GM18873 (cell line): ENCODE results near the gene BLCAP.
"Not testable (repeated sequence)": the region's sequence is repeated elsewhere in the genome, so short reads cannot be mapped to it uniquely, and the experiment has no call there.

Experiments used
- ATAC-seq: cut with Tn5 transposase; IDR thresholded peaks from one replicate; pipeline ENCODE4 v1.9.1; 2021; ENCODE audit warnings: mild to moderate bottlenecking, moderate library complexity, moderate number of reproducible peaks; ENCODE audit not compliant: unreplicated experiment, low FRiP score

BLCAP gene

DNA sequence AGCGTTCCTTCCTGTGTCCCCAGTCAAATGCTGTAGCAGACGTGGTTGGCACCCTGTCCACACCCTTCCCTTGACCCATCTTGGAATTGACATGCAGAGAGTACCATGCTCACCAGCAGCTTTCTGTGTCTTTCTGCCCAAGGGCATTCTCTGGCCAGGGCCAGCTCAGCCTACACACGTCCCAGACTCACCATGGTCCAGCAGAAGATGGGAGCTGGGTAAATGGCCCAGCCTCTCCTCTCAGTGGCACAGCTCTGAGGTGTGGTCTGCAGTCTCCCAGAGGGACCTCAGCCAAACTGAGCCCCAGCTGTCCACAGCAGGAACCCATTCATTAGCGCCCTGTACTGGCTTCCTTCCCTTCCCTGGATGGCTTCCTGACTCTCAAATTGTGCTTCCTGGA, 31.1 kb upstream of the BLCAP start:
- no peak for ATAC-seq

DNA sequence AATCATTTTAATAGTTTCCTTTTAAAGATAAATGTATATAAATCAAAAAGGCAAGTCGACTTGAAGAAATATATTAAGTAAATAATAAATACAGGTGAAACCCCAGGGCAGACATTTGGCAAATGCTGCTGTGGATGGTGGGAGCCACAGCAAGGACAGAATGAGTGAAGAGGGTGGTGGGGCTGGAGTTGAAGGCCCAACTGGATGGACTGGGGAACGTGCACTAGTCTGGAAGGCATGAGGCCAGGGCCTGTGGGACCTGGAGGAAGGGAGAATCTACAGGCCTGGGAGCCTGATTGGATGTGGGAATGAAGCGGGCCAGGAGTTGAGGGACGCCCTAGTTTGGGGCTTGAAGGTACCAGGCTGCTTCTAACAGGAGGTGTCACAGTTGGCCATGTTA, 30.6 kb upstream of the BLCAP start:
- ATAC-seq, result no peak

DNA sequence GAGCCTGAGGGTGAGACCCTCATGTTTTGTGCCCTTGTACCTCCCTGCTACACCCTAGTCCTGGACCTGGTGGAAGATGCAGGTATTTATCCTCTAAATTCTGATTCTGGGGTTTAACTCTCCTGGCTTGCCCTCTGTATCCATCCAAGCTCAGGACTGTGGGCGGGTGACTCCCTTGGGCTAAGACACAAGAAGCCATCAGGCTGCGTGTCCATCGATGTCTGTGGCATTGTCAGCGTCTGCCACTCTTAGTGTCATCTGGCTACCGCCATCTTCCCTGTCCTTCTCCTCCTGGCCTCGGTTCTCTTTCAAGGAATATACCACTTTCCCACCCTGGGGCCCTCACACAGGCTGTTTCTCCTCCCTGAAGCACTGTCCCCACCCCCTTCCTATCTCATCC, 28.9 kb upstream of the BLCAP start:
- no peak for ATAC-seq

DNA sequence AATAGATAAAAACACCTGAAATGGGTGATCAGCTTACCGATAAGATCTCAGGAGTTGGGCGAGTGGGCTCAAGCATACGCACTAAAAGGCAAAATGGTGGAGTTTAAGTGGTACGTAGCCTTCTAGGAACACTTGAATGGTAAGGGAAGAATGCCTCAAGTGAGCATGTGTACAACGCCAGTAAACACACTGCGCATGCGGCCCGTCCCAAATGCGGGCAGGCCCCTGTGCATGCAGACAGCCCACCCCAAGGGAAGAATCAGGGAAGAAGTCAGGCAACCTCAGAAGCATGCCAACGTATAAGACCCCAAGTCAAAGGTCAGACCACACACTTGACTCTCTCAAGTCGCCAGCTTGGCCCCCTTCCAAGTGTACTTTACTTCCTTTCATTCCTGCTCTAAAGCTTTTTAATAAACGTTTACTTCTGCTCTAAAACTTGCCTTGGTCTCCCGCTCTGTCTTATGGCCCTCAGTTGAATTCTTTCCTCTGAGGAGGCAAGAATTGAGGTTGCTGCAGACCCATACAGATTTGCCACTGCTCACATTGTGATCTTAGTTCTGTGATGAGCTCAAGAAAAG, 27.1 kb upstream of the BLCAP start:
- not testable (repeated sequence) for ATAC-seq

DNA sequence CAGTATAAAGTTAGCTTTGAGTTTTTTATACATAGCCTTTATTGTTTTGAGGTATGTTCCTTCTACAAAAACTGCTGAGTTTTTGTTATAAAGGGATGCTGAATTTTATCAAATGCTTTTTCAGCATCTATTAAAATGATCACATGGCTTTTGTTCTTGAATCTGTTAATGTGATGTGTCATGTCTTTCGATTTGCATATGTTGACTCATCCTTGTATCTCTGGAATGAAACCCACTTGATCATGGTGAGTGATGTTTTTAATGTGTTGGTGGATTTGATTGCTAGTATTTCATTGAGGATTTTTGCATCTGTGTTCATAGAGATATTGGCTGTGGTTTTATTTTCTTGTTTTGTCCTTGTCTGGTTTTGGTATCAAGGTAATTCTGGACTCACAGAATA, 24.7 kb upstream of the BLCAP start:
- ATAC-seq, result no peak

DNA sequence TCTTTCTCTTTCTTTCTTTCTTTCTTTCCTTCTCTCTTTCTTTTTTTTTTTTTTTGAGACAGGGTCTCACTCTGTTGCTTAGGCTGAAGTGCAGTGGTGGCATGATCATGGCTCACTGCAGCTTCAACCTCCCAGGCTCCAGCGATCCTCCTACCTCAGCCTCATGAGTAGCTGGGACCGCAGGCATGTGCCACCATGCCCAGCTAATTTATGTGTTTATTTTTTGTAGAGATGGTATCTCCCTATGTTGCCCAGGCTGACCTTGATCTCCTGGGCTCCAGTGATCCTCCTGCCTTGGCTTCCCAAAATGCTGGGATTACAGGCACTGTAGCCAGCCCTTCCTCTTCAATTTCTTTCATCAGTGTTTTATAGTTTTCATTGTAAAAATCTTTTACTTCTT, 24.0 kb upstream of the BLCAP start:
- not testable (repeated sequence) for ATAC-seq

DNA sequence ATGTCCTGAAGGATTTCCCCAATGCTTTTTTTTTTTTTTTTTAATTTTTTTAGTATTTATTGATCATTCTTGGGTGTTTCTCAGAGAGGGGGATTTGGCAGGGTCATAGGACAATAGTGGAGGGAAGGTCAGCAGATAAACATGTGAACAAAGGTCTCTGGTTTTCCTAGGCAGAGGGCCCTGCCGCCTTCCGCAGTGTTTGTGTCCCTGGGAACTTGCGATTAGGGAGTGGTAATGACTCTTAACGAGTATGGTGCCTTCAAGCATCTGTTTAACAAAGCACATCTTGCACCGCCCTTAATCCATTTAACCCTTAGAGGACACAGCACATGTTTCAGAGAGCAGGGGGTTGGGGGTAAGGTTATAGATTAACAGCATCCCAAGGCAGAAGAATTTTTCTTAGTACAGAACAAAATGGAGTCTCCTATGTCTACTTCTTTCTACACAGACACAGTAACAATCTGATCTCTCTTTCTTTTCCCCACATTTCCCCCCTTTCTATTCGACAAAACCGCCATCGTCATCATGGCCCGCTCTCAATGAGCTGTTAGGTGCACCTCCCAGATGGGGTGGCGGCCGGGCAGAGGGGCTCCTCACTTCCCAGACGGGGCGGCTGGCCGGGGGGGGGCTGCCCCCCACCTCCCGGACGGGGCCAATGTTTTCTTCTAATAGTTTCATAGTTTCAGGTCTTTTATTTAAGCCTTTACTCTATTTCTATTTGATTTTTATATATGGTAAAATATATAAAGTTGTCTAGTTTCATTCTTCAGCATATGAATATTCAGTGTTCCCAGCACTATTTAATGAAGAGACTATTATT, 22.6 kb upstream of the BLCAP start:
- not testable (repeated sequence) for ATAC-seq

DNA sequence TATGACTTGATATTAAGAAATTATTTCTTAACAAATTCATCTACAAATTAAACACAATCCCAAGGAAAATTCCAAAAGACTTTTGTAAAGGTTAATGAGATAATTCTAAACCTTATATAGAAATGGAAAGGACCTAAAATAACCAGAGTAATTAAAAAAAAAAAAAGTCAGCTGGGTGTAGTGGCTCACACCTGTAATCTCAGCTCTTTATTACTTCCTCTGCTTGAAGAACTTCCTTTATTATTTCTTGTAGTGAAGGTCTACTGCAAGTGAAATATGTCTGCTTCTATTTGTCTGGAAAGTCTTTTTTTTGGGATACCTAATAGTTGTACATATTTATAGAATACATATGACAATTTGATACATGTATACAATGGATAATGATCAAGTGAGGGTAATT, 20.2 kb upstream of the BLCAP start:
- no peak for ATAC-seq

DNA sequence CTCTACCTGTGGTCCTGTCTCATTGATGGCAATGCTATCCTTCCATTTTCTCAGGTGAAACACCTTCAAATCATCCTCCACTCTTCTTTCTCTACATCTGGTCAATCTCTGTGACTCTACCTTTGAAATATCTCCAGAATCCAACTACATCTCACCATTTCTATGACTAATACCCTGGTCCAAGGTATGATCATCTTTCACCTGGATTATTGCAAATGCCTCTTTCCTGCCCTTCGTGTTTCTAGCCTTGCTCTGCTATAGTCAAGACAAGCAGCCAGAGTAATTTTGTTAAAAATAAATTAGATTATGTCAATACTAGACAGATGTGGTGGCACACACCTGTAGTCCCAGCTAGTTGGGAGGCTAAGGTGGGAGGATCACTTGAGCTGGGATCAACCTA, 17.8 kb upstream of the BLCAP start:
- ATAC-seq, result no peak

DNA sequence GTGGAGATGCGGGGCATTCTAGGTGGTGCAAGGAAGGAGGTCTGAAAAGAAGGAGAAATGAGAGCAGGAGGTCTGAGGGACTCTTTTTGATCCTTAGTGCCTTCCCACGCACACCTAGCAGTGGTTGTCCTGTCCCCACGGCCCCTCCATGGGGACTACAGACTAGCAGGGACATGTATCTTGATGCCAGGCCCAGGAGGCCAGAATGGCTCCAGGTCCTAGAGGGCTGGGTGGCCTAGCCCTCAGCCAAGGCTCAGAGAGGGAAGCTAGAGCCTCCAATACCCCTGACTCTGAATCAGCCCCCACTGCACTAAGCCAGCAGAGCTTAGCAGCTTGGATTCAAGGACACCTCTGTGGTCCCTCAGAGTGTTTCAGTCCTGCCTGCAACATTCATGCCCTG, 16.7 kb upstream of the BLCAP start:
- no peak for ATAC-seq

DNA sequence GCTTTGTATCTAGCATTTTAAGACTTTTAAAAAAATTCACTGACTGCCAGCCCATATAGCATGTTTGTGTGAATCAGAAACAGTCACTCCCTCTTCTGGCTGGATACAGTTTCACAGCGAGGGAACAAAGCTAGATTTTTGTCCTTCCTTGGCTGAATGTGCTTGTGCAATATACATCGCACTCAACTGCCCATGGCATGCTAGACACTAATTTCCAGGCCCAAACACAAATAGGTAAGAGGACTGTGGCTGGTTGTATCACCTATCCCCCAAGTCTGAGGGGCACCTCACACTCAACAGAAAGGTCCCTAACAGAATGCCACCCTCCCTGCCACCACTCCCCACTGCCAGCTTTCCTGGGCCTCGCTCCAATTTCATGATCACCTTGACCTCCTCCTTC, 16.2 kb upstream of the BLCAP start:
- ATAC-seq, result no peak

DNA sequence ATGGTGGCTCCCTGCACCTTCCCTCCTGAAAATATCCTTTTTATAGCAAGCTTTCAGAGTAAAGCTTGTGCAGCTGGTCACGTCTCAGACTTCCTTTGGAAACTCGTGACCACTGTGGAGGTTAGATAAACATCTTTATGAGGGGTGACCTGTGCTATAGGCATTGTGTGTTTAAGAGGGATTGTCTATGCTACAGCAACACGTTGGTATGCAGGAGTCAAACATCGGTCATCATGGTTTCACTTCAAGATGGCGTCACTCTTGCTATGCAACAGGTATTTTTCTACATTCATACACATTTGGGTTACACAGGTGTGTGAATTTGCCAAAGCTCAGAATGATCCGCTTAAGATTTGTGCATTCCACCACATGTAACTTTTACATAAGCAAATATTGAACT, 14.6 kb upstream of the BLCAP start:
- ATAC-seq, result no peak

DNA sequence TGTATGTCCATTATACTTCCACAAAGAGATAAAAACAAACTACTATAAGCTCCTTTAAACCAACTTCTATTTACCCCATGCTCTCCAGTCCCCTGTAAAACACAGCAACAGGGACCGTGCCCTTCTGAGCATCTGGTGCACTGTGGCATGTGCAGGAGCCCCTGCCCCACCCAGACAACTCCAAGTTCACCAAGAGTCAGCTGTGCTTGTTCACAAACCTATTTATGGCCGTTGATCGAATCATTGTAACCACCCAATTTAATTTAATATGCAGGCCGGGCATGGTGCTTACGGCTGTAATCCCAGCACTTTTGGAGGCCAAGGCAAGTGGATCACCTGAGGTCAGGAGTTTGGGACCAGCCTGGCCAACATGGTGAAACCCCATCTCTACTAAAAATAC, 13.7 kb upstream of the BLCAP start:
- no peak for ATAC-seq

DNA sequence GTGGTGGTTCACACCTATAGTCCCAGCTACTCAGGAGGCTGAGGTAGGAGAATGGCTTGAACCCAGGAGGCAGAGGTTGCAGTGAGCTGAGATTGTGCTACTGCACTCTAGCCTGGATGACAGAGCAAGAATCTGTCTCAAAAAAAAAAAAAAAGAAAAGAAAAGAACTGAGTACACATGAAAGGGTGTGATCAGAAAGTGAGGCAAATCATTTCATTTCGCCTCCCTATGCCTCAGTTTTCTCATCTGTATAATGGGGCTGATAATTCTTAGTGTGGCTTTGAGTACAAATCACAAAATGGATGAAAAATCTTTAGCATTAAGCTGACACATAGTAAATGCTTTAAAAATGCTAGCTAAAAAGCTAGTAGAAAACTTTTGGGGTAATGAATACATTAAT, 13.2 kb upstream of the BLCAP start:
- not testable (repeated sequence) for ATAC-seq

DNA sequence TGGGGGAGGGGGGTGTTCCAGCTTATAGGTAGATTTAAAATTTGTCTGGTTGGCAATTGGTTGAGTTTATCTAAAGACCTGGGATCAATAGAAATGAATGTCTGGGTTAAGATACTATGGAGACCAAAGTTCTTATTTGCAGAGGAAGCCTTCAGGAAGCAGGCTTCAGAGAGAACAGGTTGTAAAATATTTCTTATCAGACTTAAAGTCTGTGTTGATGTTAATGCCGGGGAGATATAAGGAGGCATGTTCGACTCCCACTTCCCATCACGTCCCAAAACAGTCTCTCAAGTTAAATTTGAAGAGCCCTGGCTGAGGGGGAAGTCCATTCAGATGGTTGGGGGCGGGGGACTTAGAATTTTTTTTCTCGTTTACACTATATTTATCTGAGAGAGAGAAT, 12.3 kb upstream of the BLCAP start:
- ATAC-seq, result no peak

DNA sequence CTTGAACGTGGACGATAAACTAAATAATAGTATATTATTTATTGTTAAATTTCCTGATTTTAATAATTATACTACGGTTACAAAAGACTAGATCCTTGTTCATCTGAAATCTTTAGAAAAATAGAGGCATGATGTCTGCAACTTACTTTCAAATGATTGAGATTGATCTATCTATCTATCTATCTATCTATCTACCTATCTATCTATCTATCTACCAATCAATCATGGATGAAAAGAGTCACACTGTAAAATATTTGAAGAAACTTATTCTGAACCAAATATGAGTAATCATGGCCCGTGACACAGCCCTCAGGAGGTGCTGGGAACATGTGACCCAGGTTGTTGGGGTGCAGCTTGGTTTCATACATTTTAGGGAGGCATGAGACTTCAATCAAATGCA, 11.7 kb upstream of the BLCAP start:
- ATAC-seq, result no peak

DNA sequence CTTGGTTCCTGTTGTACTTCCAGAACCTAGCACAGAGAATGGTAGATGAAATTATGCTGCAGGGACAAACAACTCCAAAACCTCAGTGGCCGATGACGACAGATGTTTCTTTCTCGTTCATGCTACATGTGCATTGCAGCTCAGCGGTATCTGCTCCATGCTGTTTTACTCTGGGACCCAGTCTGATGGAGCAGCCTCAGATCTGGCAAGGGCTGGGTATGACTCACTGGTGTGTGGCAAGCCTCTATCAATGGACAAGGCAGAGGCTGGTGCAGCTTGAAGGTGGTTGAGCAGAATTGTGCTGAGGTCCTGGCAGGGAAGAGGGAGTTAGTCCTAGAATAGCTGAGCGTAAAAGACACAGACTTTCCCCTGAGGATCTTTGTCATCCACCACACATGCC, 10.3 kb upstream of the BLCAP start:
- ATAC-seq, result no peak

DNA sequence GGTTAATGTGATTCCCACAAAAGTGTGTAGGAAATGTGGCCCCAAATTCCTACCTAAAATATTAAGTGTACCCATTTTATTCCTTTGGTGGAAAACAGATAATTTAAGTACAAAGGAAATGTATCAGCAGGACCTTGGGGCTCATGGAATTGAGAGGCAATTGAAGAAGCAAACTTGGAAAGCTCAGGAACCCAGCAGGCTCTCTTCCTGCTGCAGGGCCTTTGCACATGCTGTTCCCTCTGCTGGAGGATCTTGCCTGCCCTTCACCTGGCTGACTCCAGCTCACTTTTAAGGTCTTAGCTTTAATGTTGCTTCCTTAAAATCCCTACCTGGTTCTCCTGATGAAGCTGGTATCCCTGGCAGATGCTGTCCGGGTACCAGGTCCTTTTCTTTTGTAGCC, 9.8 kb upstream of the BLCAP start:
- ATAC-seq, result no peak

DNA sequence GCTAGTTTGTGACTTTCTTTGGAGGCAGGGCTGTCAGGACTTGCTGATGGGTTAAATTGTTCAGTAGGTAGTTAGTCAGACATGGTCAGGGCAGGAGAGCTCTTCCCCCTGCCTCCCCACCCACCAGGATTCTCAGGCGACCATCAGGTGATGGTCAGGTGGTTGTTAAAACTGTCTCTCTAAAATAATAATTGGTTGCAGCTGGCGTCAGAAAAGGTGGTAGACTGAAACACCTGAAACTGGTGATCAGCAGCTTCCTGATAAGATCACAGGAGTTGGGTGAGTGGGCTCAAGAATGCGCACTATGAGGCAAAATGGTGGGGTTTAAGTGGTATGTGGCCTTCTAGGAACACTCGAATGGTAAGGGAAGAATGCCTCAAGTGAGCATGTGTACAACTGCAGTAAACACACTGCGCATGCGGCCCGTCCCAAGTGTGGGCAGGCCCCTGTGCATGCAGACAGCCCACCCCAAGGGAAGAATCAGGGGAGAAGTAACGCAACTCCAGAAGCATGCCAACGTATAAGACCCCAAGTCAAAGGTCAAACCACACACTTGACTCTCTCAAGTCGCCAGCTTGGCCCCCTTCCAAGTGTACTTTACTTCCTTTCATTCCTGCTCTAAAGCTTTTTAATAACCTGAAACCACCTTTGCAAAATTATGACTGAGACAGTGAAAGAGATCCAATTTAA, 7.9 kb upstream of the BLCAP start:
- no peak for ATAC-seq

DNA sequence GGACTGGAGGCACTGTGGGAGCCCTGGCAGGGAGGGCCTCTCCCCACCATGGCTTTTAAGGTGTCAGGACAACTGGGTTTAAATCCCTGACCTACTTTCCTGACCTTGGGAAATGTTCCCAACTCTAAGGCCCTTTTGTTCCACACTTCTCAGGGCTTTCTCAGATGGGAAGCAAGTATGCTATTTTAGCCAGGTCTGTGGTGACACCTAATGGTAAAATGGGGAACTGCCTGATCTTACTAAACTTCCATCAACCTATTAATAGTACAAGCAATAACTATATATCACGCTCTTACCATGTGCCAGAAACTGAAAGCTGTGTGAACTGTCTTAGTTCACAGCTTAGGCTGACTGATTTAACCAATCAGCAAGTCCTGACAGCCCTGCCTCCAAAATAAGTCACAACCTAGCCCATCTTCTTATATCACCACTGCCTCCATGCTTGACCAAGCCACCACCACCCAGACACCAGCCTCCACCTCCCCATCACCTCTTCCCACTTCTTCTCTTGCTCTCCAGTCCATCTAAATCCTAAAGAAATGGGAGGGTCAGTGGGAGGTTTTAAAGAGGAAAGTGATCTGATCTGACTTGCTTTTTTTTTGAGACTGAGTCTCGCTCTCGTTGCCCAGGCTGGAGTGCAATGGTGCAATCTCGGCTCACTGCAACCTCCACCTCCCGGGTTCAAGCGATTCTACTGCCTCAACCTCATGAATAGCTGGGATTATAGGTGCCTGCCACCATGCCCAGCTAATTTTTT, 6.9 kb upstream of the BLCAP start:
- peak; percentile 69 for ATAC-seq

DNA sequence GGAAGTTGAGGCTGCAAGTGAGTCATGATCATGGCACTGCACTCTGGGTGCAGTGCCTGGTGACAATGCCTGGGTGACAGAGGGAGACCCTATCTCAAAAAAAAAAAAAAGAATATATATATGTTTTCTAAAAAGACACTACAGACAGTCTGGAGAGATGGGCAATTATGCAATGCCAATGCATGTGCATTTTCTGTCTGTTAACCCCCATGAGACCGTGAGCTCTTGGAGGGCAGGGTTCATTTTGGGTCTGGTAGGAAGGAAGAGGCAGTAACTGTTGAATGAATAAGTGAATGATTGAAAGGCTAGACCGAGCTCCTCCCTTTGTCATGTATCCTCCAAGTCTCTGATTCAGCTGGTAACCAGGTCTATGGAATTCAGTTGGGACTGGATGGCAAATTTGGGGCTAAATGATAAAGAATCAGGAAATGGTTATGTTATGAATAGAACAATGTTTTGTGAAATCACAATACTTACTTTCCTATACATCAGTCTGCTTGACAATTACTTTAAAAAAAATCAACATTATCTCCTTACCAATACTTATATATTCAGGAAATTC, 5.6 kb upstream of the BLCAP start:
- ATAC-seq, result no peak
